ENCODE measurements around the gene GRB10. TPM values are rescaled to one million over a fixed set of nuclear protein-coding genes. Genes with fewer than 3 reads are reported as not detected.

The GRB10 gene
- total and polyA plus RNA-seq, 2 donors (not counting 3 experiments of a cell fraction or from before 2014, with no cell fraction given), result 43.7 to 240 TPM

DNA sequence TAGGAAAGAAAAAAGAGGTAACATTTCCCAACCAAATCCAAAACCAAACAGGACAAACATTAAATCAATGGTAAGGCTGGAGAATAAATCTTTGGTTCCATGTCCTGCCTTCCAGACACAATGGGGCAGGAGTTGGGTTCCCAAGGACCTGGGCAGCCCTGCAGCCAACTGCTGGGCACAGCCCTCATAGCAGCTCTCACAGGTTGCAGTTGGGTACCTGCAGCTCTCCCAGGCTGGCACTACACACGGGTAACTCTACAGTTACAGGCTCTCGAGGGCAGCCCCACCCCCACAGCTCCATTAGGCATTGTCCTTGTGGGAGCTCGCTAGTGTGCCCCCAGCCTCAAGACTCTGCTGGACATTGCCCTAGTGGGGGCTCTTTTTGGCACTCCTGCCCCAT lies 7.5 kb downstream of the GRB10 start:
- DNase-seq (ENCODE audit: low read depth, low spot score), result no peak
- ChIA-PET CTCF (interaction anchor here (0.9 to 1.5 kb wide), 2 partner anchors 50 to 366 kb away, joined by 3 to 8 read pairs; no protein-coding TSS in a partner anchor), POLR2A (no interaction called here)
- Histone ChIP-seq H3K9me1 (replicated peaks; ENCODE audit: control insufficient read depth, extremely low read depth, insufficient read depth, low read length) (no peaks in the 10 kb centered on the region), H3K4me3 (replicated peaks in 1 of 3; ENCODE audit: insufficient read depth in 1 of 3, low read depth in 1 of 3, low read length in 3 of 3) (no peak overlapping the region), H3K9ac (replicated peaks; ENCODE audit: extremely low read depth, insufficient read depth, low read length) (no peak overlapping the region), H2AFZ (ENCODE audit: low read depth, low read length) (no peak overlapping the region), H3K9me3 (replicated peaks; ENCODE audit: control insufficient read depth, insufficient read depth, low read length) (no peaks in the 10 kb centered on the region), H3K27ac (ENCODE audit: insufficient read depth, low read depth, low read length) (no peak overlapping the region), H3K4me2 (ENCODE audit: insufficient read depth, low read length) (no peak overlapping the region), H4K20me1 (replicated peaks; ENCODE audit: control insufficient read depth, extremely low read depth, insufficient read depth, low read length) (peaks cover 12% of the 10 kb centered on the region), H3K27me3 (ENCODE audit: control insufficient read depth in 2 of 2, insufficient read depth in 2 of 2, low read length in 2 of 2) (no peaks in the 10 kb centered on the region), H3K36me3 (ENCODE audit: control insufficient read depth in 2 of 2, extremely low read depth in 1 of 2, insufficient read depth in 2 of 2, low read length in 2 of 2) (peaks cover 0 to 5% of the 10 kb centered on the region in 2 experiments), H3K4me1 (ENCODE audit: control insufficient read depth, extremely low read depth, insufficient read depth, low read length) (no peaks in the 10 kb centered on the region), H3K79me2 (ENCODE audit: control insufficient read depth, insufficient read depth, low read length) (peaks cover 99% of the 10 kb centered on the region)
- FAIRE-seq, result no peak
- intact Hi-C loops (cut with micrococcal nuclease) (no loop called here), dilution Hi-C loops (cut with MboI; ENCODE audit: extremely low pct_ligation_motif_present, low sequenced_read_pairs) (no loop called here)
- no TSS peak for BruUV-seq (replicated peaks)
- TF ChIP-seq FOS (IDR thresholded peaks at IDR 0.05; ENCODE audit: borderline replicate concordance, insufficient read depth, low read length), result no peak
- TF ChIP-seq GATA2 (IDR thresholded peaks at IDR 0.05; ENCODE audit: insufficient read depth, insufficient read length, low read depth, low read length), result no peak
- TF ChIP-seq, protein P1, sequence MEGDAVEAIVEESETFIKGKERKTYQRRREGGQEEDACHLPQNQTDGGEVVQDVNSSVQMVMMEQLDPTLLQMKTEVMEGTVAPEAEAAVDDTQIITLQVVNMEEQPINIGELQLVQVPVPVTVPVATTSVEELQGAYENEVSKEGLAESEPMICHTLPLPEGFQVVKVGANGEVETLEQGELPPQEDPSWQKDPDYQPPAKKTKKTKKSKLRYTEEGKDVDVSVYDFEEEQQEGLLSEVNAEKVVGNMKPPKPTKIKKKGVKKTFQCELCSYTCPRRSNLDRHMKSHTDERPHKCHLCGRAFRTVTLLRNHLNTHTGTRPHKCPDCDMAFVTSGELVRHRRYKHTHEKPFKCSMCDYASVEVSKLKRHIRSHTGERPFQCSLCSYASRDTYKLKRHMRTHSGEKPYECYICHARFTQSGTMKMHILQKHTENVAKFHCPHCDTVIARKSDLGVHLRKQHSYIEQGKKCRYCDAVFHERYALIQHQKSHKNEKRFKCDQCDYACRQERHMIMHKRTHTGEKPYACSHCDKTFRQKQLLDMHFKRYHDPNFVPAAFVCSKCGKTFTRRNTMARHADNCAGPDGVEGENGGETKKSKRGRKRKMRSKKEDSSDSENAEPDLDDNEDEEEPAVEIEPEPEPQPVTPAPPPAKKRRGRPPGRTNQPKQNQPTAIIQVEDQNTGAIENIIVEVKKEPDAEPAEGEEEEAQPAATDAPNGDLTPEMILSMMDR (IDR thresholded peaks at IDR 0.05; ENCODE audit: extremely low read depth in 1 of 2, insufficient read depth in 1 of 2, low read depth in 1 of 2, low read length in 2 of 2), result no peak
- TF ChIP-seq, protein P2, sequence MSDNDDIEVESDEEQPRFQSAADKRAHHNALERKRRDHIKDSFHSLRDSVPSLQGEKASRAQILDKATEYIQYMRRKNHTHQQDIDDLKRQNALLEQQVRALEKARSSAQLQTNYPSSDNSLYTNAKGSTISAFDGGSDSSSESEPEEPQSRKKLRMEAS (IDR thresholded peaks at IDR 0.05; ENCODE audit: insufficient read depth, insufficient read length), result no peak
- no peak for TF ChIP-seq POLR2AphosphoS5 (IDR thresholded peaks at IDR 0.05; ENCODE audit: insufficient read depth, low read depth, low read length)
- TF ChIP-seq MYC (IDR thresholded peaks at IDR 0.05; ENCODE audit: low read depth, low read length), result no peak
- no peak for TF ChIP-seq JUN (IDR thresholded peaks at IDR 0.05; ENCODE audit: borderline replicate concordance, insufficient read depth, insufficient read length, low read depth)
- no peak for TF ChIP-seq POLR2A (IDR thresholded peaks at IDR 0.05; ENCODE audit: low read depth, low read length)
- TF ChIP-seq EZH2 (IDR thresholded peaks at IDR 0.05; ENCODE audit: borderline replicate concordance, low read depth, low read length, severe bottlenecking), result no peak

Data from endothelial cell of umbilical vein (primary cell).